NCI-H146 treated with DMSO at 0.1 percent for 48 hours (cell line): Measurements from ENCODE around the gene FASTK.
A peak's percentile ranks its signal among the peaks of the same experiment; 100 is the strongest.

Experiments used
- DNase-seq: peaks from one replicate; lab custom pipeline; 2025; ENCODE audit not compliant: unreplicated experiment; lab: John Stamatoyannopoulos, UW

FASTK gene

DNA sequence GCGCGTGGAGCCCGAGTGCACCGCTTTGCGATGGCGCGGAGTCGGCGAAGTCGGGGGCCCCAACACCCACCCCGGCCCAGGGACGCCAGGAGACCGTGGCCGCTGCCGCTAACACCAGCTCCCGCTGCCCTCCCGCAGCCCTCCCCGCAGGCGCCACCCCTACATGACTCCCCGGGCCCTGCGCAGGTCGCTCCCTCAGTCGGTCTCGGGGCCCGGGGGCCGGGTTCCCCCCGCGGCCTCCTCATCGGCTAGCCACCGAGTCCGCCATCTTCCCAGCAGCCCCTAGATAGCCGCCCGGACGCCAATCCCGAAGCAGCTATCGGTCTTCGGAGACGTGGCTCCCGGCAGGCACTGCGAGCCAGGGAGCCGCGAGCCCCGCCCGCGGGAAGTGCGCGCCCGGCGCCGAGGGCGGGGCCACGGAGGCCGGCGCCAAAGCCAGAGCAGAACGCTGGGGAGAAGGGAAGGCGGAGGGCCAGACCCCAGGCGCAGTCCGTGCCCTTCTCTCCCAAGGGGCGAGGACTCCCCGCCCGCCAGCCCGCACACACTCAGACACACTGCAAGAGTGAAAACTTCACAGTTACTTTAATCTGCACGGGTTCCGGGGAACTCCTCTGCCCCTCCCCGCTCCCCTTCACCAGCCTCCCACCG, at the start of gene FASTK:
TSS of gene FASTK (minus strand) at position 288 of the 648 bp plus-strand sequence. CDS start at position 245, 43 bp downstream.
- DNase-seq, result peak; percentile 74

DNA sequence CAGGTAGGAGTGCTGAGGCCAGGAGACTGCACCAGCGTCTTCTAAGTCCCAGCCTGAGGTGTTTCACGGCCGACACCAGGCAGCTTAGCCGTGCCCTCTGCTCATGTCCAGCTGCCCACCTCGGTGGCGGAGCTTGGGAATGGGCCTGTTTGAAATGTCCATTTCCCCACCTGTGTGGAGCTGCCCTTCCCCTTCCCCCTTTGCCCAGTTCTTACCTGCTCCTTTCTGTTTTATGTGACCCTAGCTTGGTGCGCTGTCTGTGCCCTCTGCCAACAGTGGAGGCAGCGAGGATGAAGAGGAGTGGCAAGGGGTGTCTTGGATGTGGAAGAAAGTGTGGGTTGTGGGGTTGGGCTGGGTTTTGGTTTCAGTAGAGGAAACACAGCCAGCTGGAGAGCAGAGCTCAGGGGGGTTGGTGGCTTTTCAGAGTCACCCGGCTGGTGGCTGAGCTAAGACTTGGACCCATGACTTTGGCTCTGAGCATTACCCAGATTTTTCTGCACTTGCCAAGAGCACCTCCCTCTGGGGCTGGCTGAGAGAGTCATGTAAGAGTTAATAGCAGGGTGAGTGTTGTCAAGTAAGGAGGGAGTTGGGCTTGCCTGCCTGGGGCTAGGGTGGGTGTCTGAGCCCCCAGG, 49.5 kb upstream of the FASTK start:
- DNase-seq, result no peak

GRCh38 chr7:151129117-151129959, 48.7 kb upstream of the FASTK start:
- no peak for DNase-seq

- DNase-seq, result no peak
Observed at GRCh38 chr7:151128716-151129115, 48.1 kb upstream of the FASTK start.

DNA sequence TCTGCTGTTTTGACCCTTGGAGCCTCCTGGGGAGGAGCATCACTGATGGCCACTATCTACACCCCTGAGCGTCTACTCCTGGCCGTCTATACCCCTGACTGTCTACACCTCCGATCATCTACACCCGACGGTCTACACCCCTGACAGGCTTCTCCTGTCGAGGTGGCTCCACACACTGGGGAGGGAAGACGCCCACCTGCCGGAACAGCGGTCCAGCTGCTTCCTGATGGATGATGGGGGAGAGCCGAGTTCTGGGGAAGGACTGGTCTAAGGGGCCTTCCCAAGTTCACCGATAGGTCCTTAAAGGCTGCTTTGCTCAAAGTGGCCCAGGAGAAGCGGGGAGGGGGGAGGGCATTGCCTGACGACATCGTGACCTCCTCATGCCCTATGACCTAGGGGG, 47.5 kb upstream of the FASTK start:
- no peak for DNase-seq

DNA sequence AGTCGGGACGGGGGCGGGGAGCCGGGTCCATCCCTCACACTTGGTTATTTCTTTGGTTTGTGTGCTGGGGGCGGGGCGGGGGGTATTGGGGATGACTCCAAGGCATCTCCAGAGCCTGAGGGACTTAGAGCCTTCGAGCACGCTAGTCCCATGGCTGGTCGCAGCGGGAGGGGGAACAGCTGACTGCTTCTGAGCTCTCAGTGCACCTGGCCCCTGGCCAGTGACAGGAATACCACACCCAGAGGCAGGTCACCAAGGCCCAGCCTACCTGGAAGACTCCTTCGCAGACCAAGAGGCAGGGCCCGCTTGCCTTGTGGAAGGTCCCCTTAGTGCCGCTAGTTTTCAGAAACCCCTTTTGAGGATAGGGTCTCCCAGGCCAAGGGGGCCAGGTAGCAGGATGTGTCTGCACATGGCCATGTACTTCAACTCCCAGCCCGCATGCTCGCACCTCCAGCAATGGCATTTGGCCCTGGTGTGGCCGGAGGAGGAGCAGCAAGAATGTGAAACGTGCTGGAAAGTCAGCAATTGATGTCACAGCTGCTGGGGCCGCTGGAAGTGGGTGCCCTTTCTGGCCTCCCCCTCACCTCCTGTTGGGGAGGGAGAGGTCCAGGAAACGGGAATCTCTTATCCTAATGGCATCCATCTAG, 46.0 kb upstream of the FASTK start:
- DNase-seq, result no peak

GRCh38 chr7:151125846-151126481, 45.4 kb upstream of the FASTK start:
- DNase-seq, result no peak

DNA sequence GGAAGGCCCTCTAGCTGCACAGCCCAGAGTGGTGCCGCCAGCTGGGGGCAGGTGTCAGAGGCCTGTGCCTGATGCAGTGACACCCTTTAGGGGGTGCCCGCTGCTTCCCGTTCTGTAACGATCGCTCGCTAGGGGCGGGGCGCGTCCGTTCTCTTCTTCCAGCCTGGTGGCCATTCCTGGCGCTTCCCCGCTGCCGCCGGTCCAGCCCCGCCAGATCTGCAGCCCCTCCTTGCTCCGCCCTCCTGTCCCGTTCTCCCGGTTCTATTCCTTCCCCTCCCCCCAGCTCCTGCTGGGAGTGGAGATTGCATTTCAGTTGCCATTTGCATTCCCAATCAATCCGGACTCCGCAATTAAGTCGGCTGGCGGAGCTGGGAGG, 44.8 kb upstream of the FASTK start:
- no peak for DNase-seq

DNA sequence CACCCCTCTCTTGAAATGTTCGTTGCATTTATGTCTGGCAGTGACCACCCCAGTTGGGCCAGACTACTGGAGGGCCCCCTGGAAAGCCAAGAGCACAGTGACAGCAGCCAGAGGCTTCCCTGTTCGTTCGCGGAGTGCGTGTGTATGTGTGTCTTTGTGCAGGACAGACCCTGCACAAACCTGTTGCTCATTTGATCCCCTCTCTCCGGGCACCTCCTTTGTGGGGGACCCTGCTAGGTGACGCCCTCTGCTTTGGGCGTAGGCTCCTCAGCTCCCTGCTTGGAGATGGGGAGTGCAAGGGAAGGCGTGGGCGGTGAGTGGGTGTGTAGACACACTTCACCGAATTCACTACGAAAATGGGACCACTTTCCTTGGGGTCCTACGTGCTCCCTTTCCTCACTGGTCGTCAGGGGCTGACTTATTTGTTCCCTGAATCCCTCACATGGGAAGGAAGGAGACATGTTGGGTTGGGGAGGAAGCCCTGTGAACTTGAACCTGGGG, 44.3 kb upstream of the FASTK start:
- DNase-seq, result no peak

DNA sequence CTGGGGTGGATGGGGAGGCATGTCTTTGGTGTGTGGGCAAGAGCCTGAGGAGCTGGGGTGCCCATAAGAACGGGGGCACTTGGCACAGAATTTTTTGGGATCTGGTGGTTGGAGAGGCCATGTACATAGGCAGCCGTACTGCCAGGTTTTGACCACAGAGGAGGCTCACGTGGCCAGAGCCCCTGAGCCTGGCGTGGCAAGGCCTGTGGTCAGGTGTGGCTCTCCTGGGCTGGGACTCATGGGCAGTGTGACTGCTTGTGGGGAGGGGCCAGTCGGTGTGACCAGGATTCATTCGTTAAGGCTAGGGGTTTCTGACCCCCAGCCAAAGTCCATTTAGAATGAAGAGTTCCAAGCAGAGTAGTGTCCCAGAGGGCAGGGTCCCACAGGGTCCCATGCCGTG, 43.9 kb upstream of the FASTK start:
- DNase-seq, result no peak

DNA sequence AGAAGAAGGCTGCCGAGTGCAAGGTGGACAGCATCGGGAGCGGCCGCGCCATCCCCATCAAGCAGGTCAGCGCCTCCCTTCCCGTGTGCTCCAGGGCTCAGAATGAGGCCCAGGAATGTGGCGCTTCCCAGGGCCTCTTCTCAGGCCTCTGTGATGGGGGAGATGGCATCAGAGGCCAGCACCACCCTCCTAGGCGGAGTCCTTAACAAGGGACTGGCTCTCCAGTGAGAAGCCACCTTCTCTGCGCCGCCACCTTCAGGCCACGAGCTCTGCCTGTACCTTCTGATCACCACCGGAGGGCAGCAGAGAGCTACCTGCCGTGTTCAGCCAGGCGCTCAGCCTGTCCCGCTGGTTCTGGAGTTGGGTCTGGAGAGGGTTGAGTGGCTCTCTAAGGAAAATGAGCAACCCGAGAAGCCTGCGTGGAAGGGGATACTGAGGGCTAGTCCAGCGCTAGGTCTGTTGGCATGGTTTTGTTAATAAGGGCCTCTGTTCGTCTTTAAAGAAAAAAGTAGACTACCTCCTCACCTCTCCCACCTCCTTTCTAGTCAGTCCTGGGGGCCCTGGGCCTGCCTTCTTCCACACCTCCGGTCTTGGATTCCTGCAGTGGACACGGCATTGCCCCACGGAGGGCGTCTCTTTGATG, 43.3 kb upstream of the FASTK start:
- peak; percentile 44 for DNase-seq

DNA sequence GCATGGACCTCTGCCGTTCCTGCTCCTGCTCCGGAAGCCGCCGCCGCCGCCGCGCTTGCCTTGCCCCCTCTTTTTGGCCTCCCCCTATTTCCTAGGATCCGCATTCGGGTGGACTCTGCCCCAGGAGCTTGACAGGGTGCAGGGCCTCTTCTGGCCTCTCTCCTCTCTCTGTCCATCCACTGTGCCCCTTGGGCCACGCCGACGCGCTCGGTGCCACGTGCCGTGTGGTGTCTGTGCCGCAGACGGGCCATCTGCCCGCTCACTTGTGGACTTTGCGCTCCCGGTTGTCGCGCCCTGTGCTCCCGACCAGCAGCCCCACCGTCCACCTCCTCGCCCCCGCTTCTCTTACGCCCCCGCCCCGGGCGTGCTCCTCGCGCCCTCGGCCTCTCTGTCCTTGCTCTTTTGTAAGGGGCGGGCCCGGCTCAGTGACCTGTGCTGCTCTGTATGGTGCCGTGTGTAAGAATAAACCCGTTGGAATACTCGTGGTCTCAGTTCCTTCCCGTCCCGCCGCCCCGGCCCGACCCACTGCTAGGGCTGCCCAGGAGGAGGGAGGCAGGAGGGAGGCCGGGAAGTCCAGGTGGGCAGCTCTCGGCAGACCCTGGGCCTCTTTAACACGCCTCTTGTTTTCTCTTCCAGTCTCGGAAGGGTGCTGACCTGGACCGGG, 42.7 kb upstream of the FASTK start:
- DNase-seq, result no peak

DNA sequence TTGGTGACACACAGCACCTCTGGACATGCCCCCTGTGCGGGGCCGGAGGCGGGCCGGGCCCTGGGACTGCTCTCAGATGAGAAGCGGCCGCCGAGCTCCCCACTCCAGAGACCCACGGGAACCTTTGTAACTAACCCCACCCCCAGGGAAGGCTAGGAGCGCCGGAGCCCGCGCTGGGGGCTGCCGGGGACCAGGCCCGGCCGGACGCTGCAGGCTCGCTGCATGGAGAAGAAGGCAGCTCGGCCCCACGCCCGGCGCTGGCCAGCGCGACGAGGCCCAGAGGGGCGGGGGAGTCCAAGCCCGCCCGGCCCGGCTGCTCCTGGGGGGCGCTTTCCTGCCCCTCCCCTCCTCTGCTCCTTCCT, 42.2 kb upstream of the FASTK start:
- no peak for DNase-seq

- no peak for DNase-seq
Observed at GRCh38 chr7:151122276-151122675, 41.7 kb upstream of the FASTK start.

DNA sequence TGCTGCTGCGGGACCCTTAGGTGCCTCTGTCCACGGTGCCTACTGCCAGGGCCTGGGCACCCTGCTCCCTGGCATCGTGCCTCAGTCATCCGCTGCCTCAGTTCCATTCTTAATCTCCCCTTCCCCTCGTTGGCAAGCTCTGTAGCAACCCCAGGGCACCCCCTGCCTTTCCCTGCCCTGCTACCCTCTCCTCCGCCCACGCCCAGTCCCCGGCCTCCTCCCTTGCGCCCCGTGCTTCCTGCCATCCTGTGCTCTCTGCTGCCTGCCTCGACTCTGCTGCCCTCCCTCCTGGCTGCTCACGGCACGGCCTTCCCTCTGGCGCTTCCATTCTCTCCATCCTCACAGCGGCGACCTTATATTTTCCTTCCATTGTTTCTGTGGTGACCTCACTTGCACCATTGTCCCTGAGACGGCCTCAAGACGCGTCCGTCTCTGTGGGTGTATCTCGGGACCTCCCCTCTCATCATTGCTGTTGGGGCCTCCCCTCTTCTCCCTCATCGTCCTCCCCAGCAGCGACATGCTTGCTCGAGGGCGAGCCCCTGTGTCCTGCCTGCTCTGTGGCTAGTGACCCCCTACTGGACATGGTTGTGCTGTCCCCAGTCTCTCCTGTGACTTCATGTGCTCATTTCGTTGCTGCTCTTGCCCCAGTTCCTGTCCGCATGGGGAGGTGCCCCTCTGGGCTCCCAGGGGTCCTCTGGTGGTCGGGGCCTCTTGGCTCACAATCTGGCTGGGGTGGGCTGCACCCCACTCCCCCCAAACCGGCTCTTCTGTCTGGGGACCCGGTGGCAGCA, 41.0 kb upstream of the FASTK start:
- DNase-seq, result no peak

DNA sequence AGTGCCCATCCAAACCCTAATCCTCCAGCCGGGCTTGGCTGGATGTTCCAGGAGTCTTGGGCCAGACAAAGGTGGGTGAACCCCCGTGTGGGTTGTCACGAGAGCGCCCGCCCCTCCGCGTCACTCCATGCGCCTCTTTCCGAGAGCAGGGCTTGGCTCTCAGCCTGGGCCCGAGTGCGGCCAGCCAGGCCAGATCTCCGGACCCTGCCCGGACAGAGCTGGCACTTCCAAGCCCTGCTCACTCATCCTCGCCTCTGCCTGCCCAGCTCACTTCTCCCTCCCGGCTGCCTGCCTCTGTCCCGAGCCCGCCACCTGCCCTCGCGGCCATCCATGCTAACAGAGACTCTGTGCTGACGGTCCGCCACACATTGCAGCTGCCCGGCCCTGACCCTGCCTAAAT, 40.3 kb upstream of the FASTK start:
- DNase-seq, result no peak

DNA sequence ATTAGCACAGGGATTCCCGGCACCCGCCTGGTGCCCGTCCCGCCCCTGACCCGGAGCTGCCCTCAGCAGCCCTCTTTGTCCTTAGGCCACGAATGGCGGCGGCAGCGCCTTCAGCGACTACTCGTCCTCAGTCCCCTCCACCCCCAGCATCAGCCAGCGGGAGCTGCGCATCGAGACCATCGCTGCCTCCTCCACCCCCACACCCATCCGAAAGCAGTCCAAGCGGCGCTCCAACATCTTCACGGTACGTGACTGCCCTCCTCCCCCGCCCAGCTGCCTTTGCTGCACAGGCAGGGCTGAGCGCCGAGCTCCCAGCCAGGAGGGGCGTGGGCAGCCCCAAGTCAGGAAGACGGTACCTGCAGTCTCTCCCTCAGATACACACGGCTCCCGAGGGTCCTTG, 39.3 kb upstream of the FASTK start:
- no peak for DNase-seq

DNA sequence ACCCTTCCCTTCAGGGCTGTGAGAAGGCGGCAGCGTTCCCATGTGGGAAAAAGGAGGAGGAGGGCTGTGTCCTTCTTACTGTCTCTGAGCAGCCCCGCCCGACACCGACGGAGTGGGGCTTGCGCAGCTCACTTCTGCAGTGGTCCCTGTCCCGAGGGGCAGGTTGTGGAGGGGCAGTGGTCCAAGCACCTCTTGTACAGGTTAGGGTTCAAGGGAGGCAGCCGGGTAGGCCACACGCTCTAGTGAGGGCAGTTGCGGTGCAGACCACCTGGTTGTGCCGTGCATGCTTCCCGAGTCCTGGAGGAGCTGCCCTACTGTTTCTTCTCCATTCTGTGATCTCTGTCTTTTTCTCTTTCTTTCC, 38.4 kb upstream of the FASTK start:
- DNase-seq, result no peak
